Natural killer cell (primary cell): ENCODE data around the gene IL1RN. TPM values are rescaled to one million over a fixed set of nuclear protein-coding genes. Genes with fewer than 3 reads are reported as not detected.

ENCODE experiments used
- ATAC-seq, 3 donors: fragments of 150-1000 bp in 2 of 3; fragments of 200-7000 bp in 1 of 3; cut with Tn5 transposase; 1 replicate in 1 of 3; 2 replicates in 2 of 3; pipeline ENCODE4 v1.10.0; 2021; ENCODE audit warnings: mild to moderate bottlenecking in 2 of 3, moderate library complexity in 2 of 3
- DNase-seq, 2 donors: peaks; one replicate each; pipeline versions ENCODE4 v3.0.0 to v3.0.0-alpha.2; 2013 to 2021; ENCODE audit warnings: mixed read lengths in 1 of 2
- H3K27ac ChIP-seq: one replicate; pipeline ENCODE4 v1.5.1; 2013; ENCODE audit warnings: mild to moderate bottlenecking, low read length
- H3K27me3 ChIP-seq: one replicate; pipeline ENCODE4 v1.6.1; 2013; ENCODE audit warnings: low read length; ENCODE audit not compliant: control insufficient read depth, insufficient read depth
- H3K36me3 ChIP-seq: one replicate; pipeline ENCODE4 v1.6.1; 2013; ENCODE audit warnings: low read length; ENCODE audit not compliant: control insufficient read depth, insufficient read depth
- H3K4me1 ChIP-seq: one replicate; pipeline ENCODE4 v1.6.1; 2013; ENCODE audit warnings: low read length; ENCODE audit not compliant: control insufficient read depth, insufficient read depth
- H3K4me3 ChIP-seq: one replicate; pipeline ENCODE4 v1.5.1; 2013; ENCODE audit warnings: low read length
- H3K9me3 ChIP-seq: one replicate; pipeline ENCODE4 v1.6.1; 2013; ENCODE audit warnings: low read length; ENCODE audit not compliant: control insufficient read depth, insufficient read depth
- H3K27ac Mint-ChIP-seq, 2 donors: one replicate each; pipeline ENCODE4 v1.8.0; 2022; ENCODE audit warnings: mild to moderate bottlenecking in 2 of 2, mixed read lengths in 2 of 2, moderate library complexity in 1 of 2
- H3K27me3 Mint-ChIP-seq, 2 donors: one replicate each; pipeline ENCODE4 v1.8.0; 2022; ENCODE audit warnings: low read depth in 2 of 2, mixed read lengths in 2 of 2
- H3K36me3 Mint-ChIP-seq: one replicate; pipeline ENCODE4 v1.8.0; 2022; ENCODE audit warnings: mixed read lengths
- H3K4me1 Mint-ChIP-seq, 2 donors: one replicate each; pipeline ENCODE4 v1.8.0; 2022; ENCODE audit warnings: mixed read lengths in 2 of 2
- H3K4me3 Mint-ChIP-seq: one replicate; pipeline ENCODE4 v1.8.0; 2022; ENCODE audit warnings: mild to moderate bottlenecking, moderate library complexity, mixed read lengths
- H3K9me3 Mint-ChIP-seq, 2 donors: one replicate each; pipeline ENCODE4 v1.8.0; 2022; ENCODE audit warnings: mixed read lengths in 2 of 2
- WGBS: methylation state at CpG from one replicate; pipeline ENCODE4 v1.1.7; 2013; ENCODE audit warnings: missing lambda C conversion rate; ENCODE audit not compliant: insufficient coverage; 5-methylcytosine and 5-hydroxymethylcytosine counted together
- intact Hi-C: fragments of 100-400 bp; cut with micrococcal nuclease; formaldehyde crosslinking; loops from one replicate; pipeline ENCODE4 v1.14.2; 2022
- total RNA-seq, 4 donors: library from RNA; stranded (reverse); fragments of 120-200 nt in 1 of 4; gene quantifications; one replicate each; pipeline versions ENCODE4 v1.2.3 to v1.2.4, GENCODE V29; 2013 to 2022
- TF ChIP-seq, protein P1 (sequence below): fragments of 200-600 bp; IDR thresholded peaks from one replicate; pipeline ENCODE4 v1.8.0; 2022; ENCODE audit warnings: antibody characterized with exemption

IL1RN gene
- total RNA-seq, 3 donors from 2014 or later (not counting 1 experiment from before 2014, with no cell fraction given), result 0.52 to 36.6 (median 0.91) TPM

DNA sequence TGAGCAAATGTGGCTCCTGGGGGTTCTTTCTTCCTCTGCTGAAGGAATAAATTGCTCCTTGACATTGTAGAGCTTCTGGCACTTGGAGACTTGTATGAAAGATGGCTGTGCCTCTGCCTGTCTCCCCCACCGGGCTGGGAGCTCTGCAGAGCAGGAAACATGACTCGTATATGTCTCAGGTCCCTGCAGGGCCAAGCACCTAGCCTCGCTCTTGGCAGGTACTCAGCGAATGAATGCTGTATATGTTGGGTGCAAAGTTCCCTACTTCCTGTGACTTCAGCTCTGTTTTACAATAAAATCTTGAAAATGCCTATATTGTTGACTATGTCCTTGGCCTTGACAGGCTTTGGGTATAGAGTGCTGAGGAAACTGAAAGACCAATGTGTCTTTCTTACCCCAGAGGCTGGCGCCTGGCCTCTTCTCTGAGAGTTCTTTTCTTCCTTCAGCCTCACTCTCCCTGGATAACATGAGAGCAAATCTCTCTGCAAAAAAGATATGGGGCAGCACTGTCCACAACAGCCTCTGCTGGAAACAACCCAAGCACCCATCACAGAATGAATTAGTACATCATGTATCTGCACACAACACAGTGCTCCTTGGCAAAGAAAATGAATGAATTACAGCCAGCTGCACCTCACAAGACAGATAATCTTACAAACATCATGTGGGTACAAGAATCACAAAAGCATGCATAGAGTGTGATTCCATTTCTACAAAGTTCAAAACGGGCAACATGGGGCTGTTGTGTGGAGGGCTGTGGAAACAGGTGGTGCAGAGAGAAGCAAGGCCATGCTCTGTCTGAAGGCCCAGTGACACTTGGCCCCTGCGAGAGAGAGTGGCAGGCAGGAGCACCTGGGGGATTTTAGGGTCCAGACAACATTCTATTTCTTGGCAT is 6.6 kb downstream of the IL1RN start:
- 63% methylated on average over 7 of the region's 7 CpGs for WGBS
- Mint-ChIP-seq H3K36me3 (no peaks in the 10 kb centered on the region), H3K27ac (no peak overlapping the region)

DNA sequence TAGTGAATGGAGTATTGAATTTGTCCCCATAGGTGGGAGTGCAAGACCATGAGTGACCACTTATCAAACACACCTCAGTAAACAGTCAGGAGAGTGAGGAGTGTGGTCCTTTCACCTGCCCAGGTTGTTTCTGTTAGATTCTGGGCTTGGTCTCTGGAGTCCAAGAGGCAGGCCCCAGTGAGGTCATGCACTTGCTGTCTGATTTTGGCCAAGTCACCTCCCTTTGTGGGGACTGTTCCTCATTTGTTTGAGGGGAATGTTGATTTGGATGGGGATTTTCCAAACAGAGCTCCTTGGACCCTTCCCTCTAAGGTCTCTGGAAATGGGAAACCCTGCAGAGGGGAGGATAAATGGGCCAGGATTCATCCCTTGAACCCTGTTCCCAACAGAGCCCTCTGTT is 7.3 kb downstream of the IL1RN start:
- intact Hi-C loops, result loop anchor here (5.0 kb wide), 1 partner anchor 258 kb away; no protein-coding TSS in a partner anchor
- H3K36me3 ChIP-seq, result no peaks in the 10 kb centered on the region
- Mint-ChIP-seq H3K36me3 (no peaks in the 10 kb centered on the region), H3K27ac (no peak overlapping the region), H3K9me3 (no peaks in the 10 kb centered on the region), H3K27me3 (peaks cover 0 to 2% of the 10 kb centered on the region in 2 donors), H3K4me1 (peaks cover 11 to 12% of the 10 kb centered on the region in 2 donors), H3K4me3 (no peak overlapping the region)
- no peak overlapping the region for H3K27ac ChIP-seq
- H3K4me1 ChIP-seq, result peaks cover 6% of the 10 kb centered on the region
- TF ChIP-seq, protein P1, sequence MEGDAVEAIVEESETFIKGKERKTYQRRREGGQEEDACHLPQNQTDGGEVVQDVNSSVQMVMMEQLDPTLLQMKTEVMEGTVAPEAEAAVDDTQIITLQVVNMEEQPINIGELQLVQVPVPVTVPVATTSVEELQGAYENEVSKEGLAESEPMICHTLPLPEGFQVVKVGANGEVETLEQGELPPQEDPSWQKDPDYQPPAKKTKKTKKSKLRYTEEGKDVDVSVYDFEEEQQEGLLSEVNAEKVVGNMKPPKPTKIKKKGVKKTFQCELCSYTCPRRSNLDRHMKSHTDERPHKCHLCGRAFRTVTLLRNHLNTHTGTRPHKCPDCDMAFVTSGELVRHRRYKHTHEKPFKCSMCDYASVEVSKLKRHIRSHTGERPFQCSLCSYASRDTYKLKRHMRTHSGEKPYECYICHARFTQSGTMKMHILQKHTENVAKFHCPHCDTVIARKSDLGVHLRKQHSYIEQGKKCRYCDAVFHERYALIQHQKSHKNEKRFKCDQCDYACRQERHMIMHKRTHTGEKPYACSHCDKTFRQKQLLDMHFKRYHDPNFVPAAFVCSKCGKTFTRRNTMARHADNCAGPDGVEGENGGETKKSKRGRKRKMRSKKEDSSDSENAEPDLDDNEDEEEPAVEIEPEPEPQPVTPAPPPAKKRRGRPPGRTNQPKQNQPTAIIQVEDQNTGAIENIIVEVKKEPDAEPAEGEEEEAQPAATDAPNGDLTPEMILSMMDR, result no peak
- no peaks in the 10 kb centered on the region for H3K27me3 ChIP-seq
- H3K4me3 ChIP-seq, result no peak overlapping the region
- DNase-seq (no peak), ATAC-seq (no peak)
- H3K9me3 ChIP-seq, result no peaks in the 10 kb centered on the region

More for the DNA sequence above, 6.6 kb downstream of the IL1RN start:
- H3K9me3 ChIP-seq, result no peaks in the 10 kb centered on the region
- H3K4me3 ChIP-seq, result no peak overlapping the region
- H3K36me3 ChIP-seq, result no peaks in the 10 kb centered on the region
- no peak overlapping the region for H3K27ac ChIP-seq
- no peaks in the 10 kb centered on the region for H3K27me3 ChIP-seq
- no peak for ATAC-seq
- TF ChIP-seq, protein P1, result no peak
- intact Hi-C loops, result no loop called here
- Mint-ChIP-seq H3K9me3 (no peaks in the 10 kb centered on the region), H3K4me3 (no peak overlapping the region), H3K27me3 (peaks cover 0 to 2% of the 10 kb centered on the region in 2 donors), H3K4me1 (peaks cover 11 to 12% of the 10 kb centered on the region in 2 donors)
- DNase-seq, result no peak
- peaks cover 6% of the 10 kb centered on the region for H3K4me1 ChIP-seq

DNA sequence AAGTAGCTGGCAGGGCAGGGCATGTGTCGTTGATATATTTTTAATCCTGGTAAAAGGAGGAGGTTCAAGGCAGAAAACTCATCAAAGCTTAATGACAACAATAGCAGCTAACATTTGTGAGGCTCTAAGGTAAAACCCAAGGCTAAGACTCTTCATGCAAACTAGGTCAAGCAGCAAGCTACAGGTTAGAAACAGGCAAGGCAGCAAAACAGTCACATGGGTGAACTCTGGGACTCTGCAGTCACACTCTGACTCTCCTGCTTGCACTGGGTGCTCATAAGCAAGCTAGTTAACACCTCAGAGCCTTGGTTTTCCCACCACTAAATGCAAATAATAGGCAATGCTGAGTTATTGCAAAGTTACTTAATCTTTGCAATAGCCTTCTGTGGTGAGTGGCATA is 7.9 kb downstream of the IL1RN start:
- no peaks in the 10 kb centered on the region for H3K27me3 ChIP-seq
- no peaks in the 10 kb centered on the region for H3K9me3 ChIP-seq
- H3K36me3 ChIP-seq, result no peaks in the 10 kb centered on the region
- ATAC-seq, result no peak
- no peak overlapping the region for H3K4me3 ChIP-seq
- Mint-ChIP-seq H3K9me3 (no peaks in the 10 kb centered on the region), H3K4me1 (peaks cover 11 to 12% of the 10 kb centered on the region in 2 donors), H3K27ac (no peak overlapping the region), H3K27me3 (peaks cover 0 to 2% of the 10 kb centered on the region in 2 donors), H3K4me3 (no peak overlapping the region), H3K36me3 (no peaks in the 10 kb centered on the region)
- no peak overlapping the region for H3K27ac ChIP-seq
- H3K4me1 ChIP-seq, result peaks cover 6% of the 10 kb centered on the region
- intact Hi-C loops, result loop anchor here (5.0 kb wide), 1 partner anchor 257 kb away; no protein-coding TSS in a partner anchor
- TF ChIP-seq, protein P1, result no peak
- WGBS, result no CpG with 5 or more reads among the region's 1 CpG
- no peak for DNase-seq
